ENCODE measurements around the gene HELLS. TPM values are rescaled to one million over a fixed set of nuclear protein-coding genes. Genes with fewer than 3 reads are reported as not detected.
"Not testable (repeated sequence)": the region's sequence is repeated elsewhere in the genome, so short reads cannot be mapped to it uniquely, and the experiment has no call there.

Gene HELLS
- total and polyA plus RNA-seq, 5 donors from 2014 or later = 9.2 to 47.7 (median 14.1) TPM

- Mint-ChIP-seq H3K36me3 (no peaks in the 10 kb centered on the region), H3K4me1 (no peaks in the 10 kb centered on the region), H3K9me3 (peaks cover 0 to 14% (median 6%) of the 10 kb centered on the region in 7 donors), H3K27ac (no peak overlapping the region), H3K27me3 (no peaks in the 10 kb centered on the region), H3K4me3 (no peak overlapping the region)
- Histone ChIP-seq H3K4me3 (ENCODE audit: low read depth, low read length) (no peak overlapping the region), H3K9me3 (ENCODE audit: control insufficient read depth in 2 of 2, low read length in 2 of 2) (no peaks in the 10 kb centered on the region), H3K36me3 (ENCODE audit: control insufficient read depth, insufficient read depth, low read length) (no peaks in the 10 kb centered on the region), H3K27ac (ENCODE audit: insufficient read depth, low read length, poor library complexity, severe bottlenecking) (no peak overlapping the region), H3K4me1 (ENCODE audit: control insufficient read depth, insufficient read depth, low read length, poor library complexity, severe bottlenecking) (no peaks in the 10 kb centered on the region), H3K27me3 (ENCODE audit: control insufficient read depth, insufficient read depth, low read length) (no peaks in the 10 kb centered on the region)
- ATAC-seq (ENCODE audit: low read depth in 2 of 2) (no peak), DNase-seq (no peak)
These were observed 85.7 kb downstream of the HELLS start for GRCh38 chr10:94631077-94631875.

- Mint-ChIP-seq H3K27ac (no peak overlapping the region), H3K27me3 (no peaks in the 10 kb centered on the region), H3K9me3 (peaks cover 0 to 20% (median 6%) of the 10 kb centered on the region in 7 donors)
These were observed 87.4 kb downstream of the HELLS start for GRCh38 chr10:94632954-94633353.

GRCh38 chr10:94638097-94638496, 92.5 kb downstream of the HELLS start:
- not testable (repeated sequence) for H3K4me1 ChIP-seq (ENCODE audit: control insufficient read depth, insufficient read depth, low read length, poor library complexity, severe bottlenecking); H3K4me3 Mint-ChIP-seq; H3K27me3 ChIP-seq (ENCODE audit: control insufficient read depth, insufficient read depth, low read length); H3K9me3 ChIP-seq (ENCODE audit: control insufficient read depth in 2 of 2, low read length in 2 of 2); H3K27me3 Mint-ChIP-seq; H3K27ac Mint-ChIP-seq; H3K4me1 Mint-ChIP-seq; DNase-seq; H3K36me3 Mint-ChIP-seq; H3K4me3 ChIP-seq (ENCODE audit: low read depth, low read length); H3K27ac ChIP-seq (ENCODE audit: insufficient read depth, low read length, poor library complexity, severe bottlenecking); H3K36me3 ChIP-seq (ENCODE audit: control insufficient read depth, insufficient read depth, low read length); ATAC-seq (ENCODE audit: low read depth in 2 of 2)
- peaks cover 5 to 30% (median 13%) of the 10 kb centered on the region in 7 donors for H3K9me3 Mint-ChIP-seq

More at GRCh38 chr10:94632954-94633353, 87.4 kb downstream of the HELLS start:
- ATAC-seq (ENCODE audit: low read depth in 2 of 2) (no peak), DNase-seq (no peak)
- no peak overlapping the region for H3K27ac ChIP-seq (ENCODE audit: insufficient read depth, low read length, poor library complexity, severe bottlenecking)
- Mint-ChIP-seq H3K4me3 (no peak overlapping the region), H3K36me3 (no peaks in the 10 kb centered on the region), H3K4me1 (no peaks in the 10 kb centered on the region)
- H3K27me3 ChIP-seq (ENCODE audit: control insufficient read depth, insufficient read depth, low read length) = no peaks in the 10 kb centered on the region
- no peaks in the 10 kb centered on the region for H3K4me1 ChIP-seq (ENCODE audit: control insufficient read depth, insufficient read depth, low read length, poor library complexity, severe bottlenecking)
- H3K4me3 ChIP-seq (ENCODE audit: low read depth, low read length) = no peak overlapping the region
- no peaks in the 10 kb centered on the region for H3K9me3 ChIP-seq (ENCODE audit: control insufficient read depth in 2 of 2, low read length in 2 of 2)
- no peaks in the 10 kb centered on the region for H3K36me3 ChIP-seq (ENCODE audit: control insufficient read depth, insufficient read depth, low read length)

- no peaks in the 10 kb centered on the region for H3K36me3 Mint-ChIP-seq
- H3K27me3 ChIP-seq (ENCODE audit: control insufficient read depth, insufficient read depth, low read length) = no peaks in the 10 kb centered on the region
- no peaks in the 10 kb centered on the region for H3K4me1 Mint-ChIP-seq
- peaks cover 6% of the 10 kb centered on the region for H3K27me3 Mint-ChIP-seq
- peaks cover 0 to 6% of the 10 kb centered on the region in 2 experiments for H3K9me3 ChIP-seq (ENCODE audit: control insufficient read depth in 2 of 2, low read length in 2 of 2)
- H3K27ac ChIP-seq (ENCODE audit: insufficient read depth, low read length, poor library complexity, severe bottlenecking) = no peak overlapping the region
- H3K4me1 ChIP-seq (ENCODE audit: control insufficient read depth, insufficient read depth, low read length, poor library complexity, severe bottlenecking) = no peaks in the 10 kb centered on the region
- no peak overlapping the region for H3K27ac Mint-ChIP-seq
- H3K4me3 Mint-ChIP-seq = no peak overlapping the region
- no peaks in the 10 kb centered on the region for H3K36me3 ChIP-seq (ENCODE audit: control insufficient read depth, insufficient read depth, low read length)
- H3K9me3 Mint-ChIP-seq = peaks cover 5 to 24% (median 13%) of the 10 kb centered on the region in 7 donors
- DNase-seq (no peak), ATAC-seq (ENCODE audit: low read depth in 2 of 2) (no peak)
- no peak overlapping the region for H3K4me3 ChIP-seq (ENCODE audit: low read depth, low read length)
These were observed 94.3 kb downstream of the HELLS start for GRCh38 chr10:94639902-94640301.

GRCh38 chr10:94640562-94640961, 95.0 kb downstream of the HELLS start:
- H3K36me3 Mint-ChIP-seq = no peaks in the 10 kb centered on the region
- H3K27ac Mint-ChIP-seq = no peak overlapping the region
- no peaks in the 10 kb centered on the region for H3K4me1 Mint-ChIP-seq

GRCh38 chr10:94641480-94641879, 95.9 kb downstream of the HELLS start:
- Histone ChIP-seq H3K4me3 (ENCODE audit: low read depth, low read length) (no peak overlapping the region), H3K27ac (ENCODE audit: insufficient read depth, low read length, poor library complexity, severe bottlenecking) (no peak overlapping the region), H3K27me3 (ENCODE audit: control insufficient read depth, insufficient read depth, low read length) (no peaks in the 10 kb centered on the region), H3K9me3 (ENCODE audit: control insufficient read depth in 2 of 2, low read length in 2 of 2) (peaks cover 0 to 6% of the 10 kb centered on the region in 2 experiments), H3K4me1 (ENCODE audit: control insufficient read depth, insufficient read depth, low read length, poor library complexity, severe bottlenecking) (no peaks in the 10 kb centered on the region), H3K36me3 (ENCODE audit: control insufficient read depth, insufficient read depth, low read length) (no peaks in the 10 kb centered on the region)
- Mint-ChIP-seq H3K4me3 (no peak overlapping the region), H3K27me3 (peaks cover 6% of the 10 kb centered on the region), H3K27ac (no peak overlapping the region), H3K4me1 (no peaks in the 10 kb centered on the region), H3K9me3 (peaks cover 2 to 18% (median 7%) of the 10 kb centered on the region in 7 donors), H3K36me3 (no peaks in the 10 kb centered on the region)
- ATAC-seq (ENCODE audit: low read depth in 2 of 2) (no peak), DNase-seq (no peak)

More at GRCh38 chr10:94640562-94640961, 95.0 kb downstream of the HELLS start:
- Mint-ChIP-seq H3K27me3 (peaks cover 6% of the 10 kb centered on the region), H3K9me3 (peaks cover 2 to 19% (median 9%) of the 10 kb centered on the region in 7 donors), H3K4me3 (no peak overlapping the region)
- H3K4me3 ChIP-seq (ENCODE audit: low read depth, low read length) = no peak overlapping the region
- H3K9me3 ChIP-seq (ENCODE audit: control insufficient read depth in 2 of 2, low read length in 2 of 2) = peaks cover 0 to 6% of the 10 kb centered on the region in 2 experiments
- no peak for ATAC-seq (ENCODE audit: low read depth in 2 of 2)
- no peaks in the 10 kb centered on the region for H3K27me3 ChIP-seq (ENCODE audit: control insufficient read depth, insufficient read depth, low read length)
- no peak for DNase-seq
- H3K4me1 ChIP-seq (ENCODE audit: control insufficient read depth, insufficient read depth, low read length, poor library complexity, severe bottlenecking) = no peaks in the 10 kb centered on the region
- H3K27ac ChIP-seq (ENCODE audit: insufficient read depth, low read length, poor library complexity, severe bottlenecking) = no peak overlapping the region
- H3K36me3 ChIP-seq (ENCODE audit: control insufficient read depth, insufficient read depth, low read length) = no peaks in the 10 kb centered on the region

- H3K36me3 ChIP-seq (ENCODE audit: control insufficient read depth, insufficient read depth, low read length) = no peaks in the 10 kb centered on the region
- no peaks in the 10 kb centered on the region for H3K4me1 ChIP-seq (ENCODE audit: control insufficient read depth, insufficient read depth, low read length, poor library complexity, severe bottlenecking)
- H3K9me3 ChIP-seq (ENCODE audit: control insufficient read depth in 2 of 2, low read length in 2 of 2) = peaks cover 0 to 3% of the 10 kb centered on the region in 2 experiments
- H3K27ac Mint-ChIP-seq = no peak overlapping the region
- DNase-seq (no peak), ATAC-seq (ENCODE audit: low read depth in 2 of 2) (no peak)
- H3K27me3 Mint-ChIP-seq = peaks cover 5% of the 10 kb centered on the region
- peaks cover 0 to 4% (median 1%) of the 10 kb centered on the region in 7 donors for H3K9me3 Mint-ChIP-seq
- no peak overlapping the region for H3K4me3 ChIP-seq (ENCODE audit: low read depth, low read length)
- H3K27me3 ChIP-seq (ENCODE audit: control insufficient read depth, insufficient read depth, low read length) = no peaks in the 10 kb centered on the region
- no peak overlapping the region for H3K4me3 Mint-ChIP-seq
- H3K36me3 Mint-ChIP-seq = no peaks in the 10 kb centered on the region
- no peak overlapping the region for H3K27ac ChIP-seq (ENCODE audit: insufficient read depth, low read length, poor library complexity, severe bottlenecking)
- H3K4me1 Mint-ChIP-seq = no peaks in the 10 kb centered on the region
These were observed 98.8 kb downstream of the HELLS start for GRCh38 chr10:94644352-94644751.

- DNase-seq = no peak
- no peaks in the 10 kb centered on the region for H3K4me1 Mint-ChIP-seq
- H3K36me3 ChIP-seq (ENCODE audit: control insufficient read depth, insufficient read depth, low read length) = no peaks in the 10 kb centered on the region
- H3K9me3 Mint-ChIP-seq = peaks cover 0 to 2% (median 0%) of the 10 kb centered on the region in 7 donors
- no peak overlapping the region for H3K27ac ChIP-seq (ENCODE audit: insufficient read depth, low read length, poor library complexity, severe bottlenecking)
- H3K9me3 ChIP-seq (ENCODE audit: control insufficient read depth in 2 of 2, low read length in 2 of 2) = no peaks in the 10 kb centered on the region
- H3K4me1 ChIP-seq (ENCODE audit: control insufficient read depth, insufficient read depth, low read length, poor library complexity, severe bottlenecking) = no peaks in the 10 kb centered on the region
- no peaks in the 10 kb centered on the region for H3K27me3 ChIP-seq (ENCODE audit: control insufficient read depth, insufficient read depth, low read length)
- H3K27ac Mint-ChIP-seq = no peak overlapping the region
- no peak for ATAC-seq (ENCODE audit: low read depth in 2 of 2)
- H3K27me3 Mint-ChIP-seq = peaks cover 5% of the 10 kb centered on the region
- H3K36me3 Mint-ChIP-seq = no peaks in the 10 kb centered on the region
- no peak overlapping the region for H3K4me3 ChIP-seq (ENCODE audit: low read depth, low read length)
- H3K4me3 Mint-ChIP-seq = no peak overlapping the region
These were observed 99.7 kb downstream of the HELLS start for GRCh38 chr10:94645285-94645684.

Measured in CD4-positive, CD25-positive, alpha-beta regulatory T cell (primary cell).